AG04450 (cell line): ENCODE results near the gene TSHZ2. TPM values are rescaled to one million over a fixed set of nuclear protein-coding genes. Genes with fewer than 3 reads are reported as not detected.

Source experiments
- CTCF ChIA-PET: fragments of 300-600, 350-600 bp; formaldehyde crosslinking; extraction: SDS; loops from one replicate; lab custom pipeline; 2022; ENCODE audit warnings: antibody characterized with exemption, inconsistent platforms; lab: Charles Lee
- POLR2A ChIA-PET: fragments of 350-600 bp; formaldehyde crosslinking; extraction: SDS; loops from one replicate; lab custom pipeline; 2021; ENCODE audit warnings: antibody characterized with exemption, inconsistent platforms; lab: Yijun Ruan, JAX
- DNase-seq: peaks from one replicate; pipeline ENCODE4 v3.0.0-alpha.2; 2011; ENCODE audit warnings: low read depth, low spot score
- H3K27ac ChIP-seq: one replicate; pipeline ENCODE4 v1.5.1; 2012; ENCODE audit warnings: low read depth, low read length, control low read depth
- H3K27me3 ChIP-seq: one replicate; pipeline ENCODE4 v1.6.0; 2012; ENCODE audit warnings: low read length; ENCODE audit not compliant: control insufficient read depth, insufficient read depth
- H3K4me3 ChIP-seq: 2 replicates; pipeline ENCODE4 v1.5.1; 2011; ENCODE audit warnings: mild to moderate bottlenecking, low read depth, low read length, control low read depth
- H3K9me3 ChIP-seq: 2 replicates; pipeline ENCODE4 v1.5.1; 2012; ENCODE audit warnings: low read length; ENCODE audit not compliant: control insufficient read depth, insufficient read depth
- CTCF ChIP-seq: IDR thresholded peaks from 2 replicates; pipeline ENCODE4 v1.5.1; 2011; ENCODE audit warnings: low read depth, low read length, control low read depth, inconsistent platforms
- polyA plus RNA-seq: library from polyadenylated mRNA; depleted of rRNA; stranded (reverse); fragments of >200 nt; gene quantifications from 2 replicates; pipeline ENCODE4 v1.2.3, GENCODE V29; 2011

The TSHZ2 gene
- polyA plus RNA-seq, 1 experiment: not detected

- Histone ChIP-seq H3K9me3 (no peaks in the 10 kb centered on the region), H3K27ac (no peak overlapping the region), H3K27me3 (no peaks in the 10 kb centered on the region), H3K4me3 (no peak overlapping the region)
- CTCF ChIA-PET: no interaction called here
- POLR2A ChIA-PET: no interaction called here
- TF ChIP-seq CTCF: no peak
- DNase-seq: no peak
Observed at GRCh38 chr20:53050338-53050737, 78.2 kb downstream of the TSHZ2 start.

- ChIA-PET CTCF (no interaction called here), POLR2A (no interaction called here)
- no peak for DNase-seq
- Histone ChIP-seq H3K27me3 (no peaks in the 10 kb centered on the region), H3K4me3 (no peak overlapping the region), H3K27ac (no peak overlapping the region), H3K9me3 (no peaks in the 10 kb centered on the region)
- no peak for TF ChIP-seq CTCF
Observed at GRCh38 chr20:53052380-53052779, 80.2 kb downstream of the TSHZ2 start.

- Histone ChIP-seq H3K27me3 (no peaks in the 10 kb centered on the region), H3K27ac (no peak overlapping the region), H3K9me3 (no peaks in the 10 kb centered on the region), H3K4me3 (no peak overlapping the region)
- DNase-seq: no peak
- no peak for TF ChIP-seq CTCF
- POLR2A ChIA-PET: no interaction called here
- CTCF ChIA-PET: no interaction called here
Observed at GRCh38 chr20:53053595-53053994, 81.4 kb downstream of the TSHZ2 start.

- ChIA-PET POLR2A (no interaction called here), CTCF (no interaction called here)
- DNase-seq: no peak
- no peak for TF ChIP-seq CTCF
- Histone ChIP-seq H3K9me3 (no peaks in the 10 kb centered on the region), H3K27me3 (no peaks in the 10 kb centered on the region), H3K4me3 (no peak overlapping the region), H3K27ac (no peak overlapping the region)
Observed at GRCh38 chr20:53055367-53056067, 83.4 kb downstream of the TSHZ2 start.

GRCh38 chr20:53057579-53057978, 85.4 kb downstream of the TSHZ2 start:
- ChIA-PET POLR2A (no interaction called here), CTCF (no interaction called here)
- no peak overlapping the region for H3K4me3 ChIP-seq
- H3K27ac ChIP-seq: no peak overlapping the region
- no peak for TF ChIP-seq CTCF
- no peak for DNase-seq
- H3K9me3 ChIP-seq: no peaks in the 10 kb centered on the region
- H3K27me3 ChIP-seq: no peaks in the 10 kb centered on the region
